CD4-positive, alpha-beta T cell treated with Interleukin-17A for 4 hours (primary cell): ENCODE measurements around the gene DMRTC2.

Experiments
- DNase-seq: peaks from one replicate; pipeline ENCODE4 v3.0.0-alpha.2; 2020; ENCODE audit warnings: mixed read lengths

DMRTC2 gene

DNA sequence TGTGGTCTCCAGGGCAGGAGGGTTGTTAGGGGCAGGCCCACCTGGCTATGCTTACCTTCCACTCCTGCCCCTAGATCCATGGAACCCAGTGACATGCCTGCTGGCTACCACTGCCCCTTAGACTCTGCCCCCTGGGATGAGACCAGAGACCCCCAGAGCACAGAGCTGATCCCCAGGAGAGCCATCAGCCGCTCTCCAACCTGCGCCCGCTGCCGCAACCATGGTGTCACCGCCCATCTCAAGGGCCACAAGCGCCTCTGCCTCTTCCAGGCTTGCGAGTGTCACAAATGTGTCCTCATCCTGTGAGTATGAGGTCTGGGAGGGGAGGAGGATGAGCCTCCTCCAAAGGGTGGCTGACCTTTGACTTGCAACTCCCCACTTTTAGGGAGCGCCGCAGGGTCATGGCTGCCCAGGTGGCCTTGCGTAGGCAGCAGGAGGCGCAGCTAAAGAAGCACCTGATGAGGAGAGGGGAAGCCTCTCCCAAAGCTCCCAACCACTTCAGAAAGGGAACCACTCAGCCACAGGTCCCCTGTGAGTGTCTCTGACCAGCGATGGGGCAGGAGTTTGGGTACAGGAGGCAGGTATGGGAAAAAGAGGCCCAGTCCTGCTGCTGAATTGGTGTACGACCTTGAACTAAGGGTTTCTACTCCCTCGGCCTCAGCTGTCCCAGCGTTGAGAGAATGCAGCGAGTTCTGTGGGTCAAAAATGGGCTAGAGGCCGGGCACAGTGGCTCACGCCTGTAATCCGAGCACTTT is 2.7 kb downstream of the DMRTC2 start:
- DNase-seq: no peak

DNA sequence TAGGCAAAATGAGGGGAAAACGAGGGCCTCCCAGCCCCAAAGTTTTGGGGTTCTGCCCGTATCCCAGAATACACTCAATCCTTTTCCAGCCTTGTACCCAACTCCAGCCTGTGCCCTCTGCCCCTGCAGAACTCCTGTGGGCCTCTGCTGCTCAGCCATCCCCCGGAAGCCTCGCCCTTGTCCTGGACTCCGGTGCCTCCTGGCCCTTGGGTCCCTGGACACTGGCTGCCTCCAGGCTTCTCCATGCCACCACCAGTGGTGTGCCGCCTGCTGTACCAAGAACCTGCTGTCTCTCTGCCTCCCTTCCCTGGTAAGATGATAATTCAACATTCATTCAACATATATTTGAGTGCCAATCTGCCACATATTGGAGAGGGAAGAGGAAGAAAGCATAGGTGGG is 3.8 kb downstream of the DMRTC2 start:
- no peak for DNase-seq

DNA sequence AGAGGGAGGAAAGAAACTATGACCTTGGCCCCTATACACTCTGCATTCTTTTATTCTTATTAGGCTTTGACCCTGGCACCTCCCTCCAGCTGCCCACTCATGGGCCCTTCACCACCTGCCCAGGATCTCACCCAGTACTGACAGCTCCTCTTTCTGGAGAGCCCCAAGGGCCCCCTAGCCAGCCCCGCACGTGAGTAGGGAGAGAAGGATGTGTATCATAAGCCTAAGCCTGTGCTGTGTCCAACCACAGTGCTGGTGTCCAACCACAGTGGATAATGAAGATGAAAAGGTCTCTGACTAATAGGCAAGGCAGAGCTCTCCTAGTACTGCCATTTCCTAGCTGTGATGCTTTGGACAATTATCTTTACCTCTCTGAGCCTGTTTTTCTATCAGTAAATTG is 4.2 kb downstream of the DMRTC2 start:
- DNase-seq: no peak

DNA sequence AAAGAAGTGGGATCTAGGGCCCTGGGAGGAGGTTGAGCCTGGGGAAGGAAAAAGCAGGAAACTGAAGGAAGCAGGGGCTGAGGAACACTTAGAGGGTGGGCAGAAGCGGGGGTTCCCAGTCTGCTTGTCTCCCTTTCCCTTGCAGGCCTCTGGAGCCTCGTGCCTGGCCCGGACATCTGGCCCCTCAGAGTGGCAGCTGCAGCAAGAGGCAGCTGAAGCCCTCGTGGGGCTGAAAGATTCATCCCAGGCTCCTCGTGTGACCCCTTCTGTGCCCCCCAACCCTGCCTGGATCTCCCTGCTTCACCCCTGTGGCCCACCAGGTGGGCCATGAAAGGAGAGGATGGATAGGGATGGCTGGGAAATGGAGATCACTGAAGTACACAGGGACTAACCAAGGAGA is 5.5 kb downstream of the DMRTC2 start:
- no peak for DNase-seq

DNA sequence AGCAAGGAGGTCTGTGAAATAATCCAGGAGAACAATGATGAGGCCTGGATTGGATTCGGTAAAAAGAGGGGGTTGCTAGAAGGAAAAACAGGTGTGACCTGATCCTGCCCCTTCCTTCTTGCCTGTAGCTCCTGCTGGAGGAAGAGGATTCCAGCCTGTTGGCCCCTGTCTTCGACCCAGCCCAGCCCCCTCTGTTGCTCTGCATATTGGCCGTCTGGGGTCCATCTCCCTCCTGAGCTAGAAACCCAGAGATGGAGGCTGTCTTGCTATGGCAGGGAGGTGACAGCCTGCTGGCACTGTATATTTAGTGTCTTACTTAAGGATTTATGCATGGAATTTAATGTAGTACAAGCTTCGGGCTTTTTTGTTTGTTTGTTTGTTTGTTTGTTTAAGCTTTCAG is 6.6 kb downstream of the DMRTC2 start:
- DNase-seq: no peak

DNA sequence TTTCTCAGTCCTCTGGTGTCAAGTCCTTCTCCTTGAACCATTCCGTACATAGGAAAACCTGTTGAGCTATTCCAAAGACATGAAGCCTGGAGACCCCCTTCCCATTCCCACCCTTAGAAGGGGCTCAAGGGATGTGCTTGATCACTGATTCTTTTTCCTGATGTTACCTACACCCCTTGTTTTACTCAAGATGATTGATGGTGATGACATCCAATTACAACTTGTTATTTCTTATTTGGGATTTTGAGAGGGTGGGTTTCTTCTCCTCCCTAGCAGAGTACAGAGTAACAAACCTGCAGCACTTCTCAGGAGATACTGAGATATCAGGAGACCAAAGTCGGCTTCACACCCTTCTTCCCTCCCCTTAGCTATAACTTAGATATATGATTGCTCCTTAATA is 8.5 kb downstream of the DMRTC2 start:
- DNase-seq: no peak

DNA sequence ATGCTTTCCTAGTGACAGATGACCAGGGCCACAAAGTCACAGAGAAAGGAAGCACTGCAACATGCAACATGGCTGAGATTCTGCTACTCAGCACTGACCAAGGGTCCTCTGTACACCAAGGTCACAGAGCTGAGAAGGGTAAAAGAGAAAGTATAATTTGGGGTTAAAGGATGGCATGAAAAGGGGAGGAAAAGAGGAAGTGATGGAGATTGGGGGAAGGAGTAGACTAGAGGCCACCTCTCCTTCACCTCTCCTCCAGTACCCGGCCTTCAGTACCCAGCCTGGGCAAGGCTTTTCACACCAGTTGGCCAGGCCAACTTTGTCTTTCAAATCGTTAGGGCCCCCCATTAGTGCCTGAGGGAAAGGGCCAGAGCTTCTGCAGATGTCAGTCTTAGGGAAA is 8.9 kb downstream of the DMRTC2 start:
- DNase-seq: no peak

DNA sequence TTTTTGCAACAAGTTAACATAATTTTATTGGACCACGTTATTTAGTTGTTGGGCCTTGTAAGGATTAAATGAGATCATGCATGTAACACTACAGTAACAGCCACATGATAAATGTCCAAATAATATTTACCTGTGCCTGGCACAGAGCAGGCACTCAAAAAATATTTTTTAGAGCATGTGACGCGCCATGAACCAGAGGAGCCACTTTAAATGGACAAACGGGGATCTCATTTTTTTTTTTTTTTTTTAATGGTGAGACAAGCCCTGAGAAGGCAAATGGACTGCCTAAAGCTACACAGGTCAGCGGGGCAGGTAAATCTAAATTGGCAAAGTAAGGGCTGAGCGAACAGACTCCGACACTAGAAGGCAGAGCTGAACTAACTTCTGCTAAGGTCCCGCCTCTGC is 14.4 kb downstream of the DMRTC2 start:
- DNase-seq: no peak

DNA sequence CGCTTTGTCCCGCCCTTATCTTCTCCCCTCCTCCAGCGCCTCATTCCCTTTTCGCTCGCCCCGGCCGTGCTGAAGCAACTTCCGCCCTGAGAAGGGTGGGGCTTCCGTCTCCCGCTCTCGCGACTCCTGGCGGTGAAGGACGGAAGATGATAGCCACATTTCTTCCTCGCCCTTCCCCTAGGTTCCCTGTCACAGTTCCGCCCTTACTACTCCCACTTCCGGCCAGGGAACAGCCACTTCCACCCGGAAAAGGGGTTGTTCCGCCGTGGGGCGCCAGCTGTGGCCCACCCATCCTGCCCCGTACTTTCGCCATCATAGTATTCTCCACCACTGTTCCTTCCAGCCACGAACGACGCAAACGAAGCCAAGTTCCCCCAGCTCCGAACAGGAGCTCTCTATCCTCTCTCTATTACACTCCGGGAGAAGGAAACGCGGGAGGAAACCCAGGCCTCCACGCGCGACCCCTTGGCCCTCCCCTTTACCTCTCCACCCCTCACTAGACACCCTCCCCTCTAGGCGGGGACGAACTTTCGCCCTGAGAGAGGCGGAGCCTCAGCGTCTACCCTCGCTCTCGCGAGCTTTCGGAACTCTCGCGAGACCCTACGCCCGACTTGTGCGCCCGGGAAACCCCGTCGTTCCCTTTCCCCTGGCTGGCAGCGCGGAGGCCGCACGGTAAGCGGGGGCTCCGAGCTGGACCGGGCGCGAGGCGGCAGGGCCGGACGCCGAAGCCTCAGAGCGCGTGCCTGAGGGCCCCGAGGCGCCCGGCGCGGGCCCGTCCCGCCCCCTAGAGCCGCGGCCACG is 15.0 kb downstream of the DMRTC2 start, which contains the start of gene RPS19:
RPS19 (plus strand) TSS at position 638 of the 801 bp plus-strand sequence. CDS start 520 bp downstream, outside the sequence.
- peak; percentile 99 for DNase-seq

DNA sequence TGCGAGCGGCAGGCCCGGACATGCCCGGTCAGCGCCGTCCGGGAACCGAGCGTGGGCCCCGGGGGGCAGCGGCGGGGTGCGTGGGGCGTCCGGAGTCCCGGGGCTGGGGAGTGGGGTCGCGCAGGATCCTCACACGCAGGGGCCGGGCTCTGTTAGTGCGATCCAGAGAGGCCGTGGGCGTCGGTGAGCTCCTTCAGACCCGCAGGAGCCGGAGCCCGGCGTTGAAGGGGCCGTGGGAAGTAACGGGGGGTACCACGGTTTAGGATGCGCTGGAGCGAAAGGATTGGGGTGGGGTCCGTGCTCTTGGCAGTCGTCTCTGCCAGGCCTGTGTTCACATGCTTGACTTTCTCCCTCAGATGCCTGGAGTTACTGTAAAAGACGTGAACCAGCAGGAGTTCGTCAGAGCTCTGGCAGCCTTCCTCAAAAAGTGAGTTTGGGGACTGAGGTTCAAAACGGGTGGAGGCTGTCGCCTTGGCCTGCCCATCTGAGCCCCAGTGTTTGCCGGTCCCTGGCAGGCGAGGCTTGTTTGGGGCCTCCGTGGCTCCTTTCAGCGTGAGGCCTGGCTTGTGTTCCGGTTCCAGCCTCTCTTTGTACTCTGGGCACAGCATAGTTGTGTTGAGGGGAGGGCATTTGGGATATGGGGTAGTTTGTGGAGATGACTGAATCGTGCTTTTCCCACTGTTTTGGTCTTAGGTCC is 15.7 kb downstream of the DMRTC2 start:
- DNase-seq: no peak

DNA sequence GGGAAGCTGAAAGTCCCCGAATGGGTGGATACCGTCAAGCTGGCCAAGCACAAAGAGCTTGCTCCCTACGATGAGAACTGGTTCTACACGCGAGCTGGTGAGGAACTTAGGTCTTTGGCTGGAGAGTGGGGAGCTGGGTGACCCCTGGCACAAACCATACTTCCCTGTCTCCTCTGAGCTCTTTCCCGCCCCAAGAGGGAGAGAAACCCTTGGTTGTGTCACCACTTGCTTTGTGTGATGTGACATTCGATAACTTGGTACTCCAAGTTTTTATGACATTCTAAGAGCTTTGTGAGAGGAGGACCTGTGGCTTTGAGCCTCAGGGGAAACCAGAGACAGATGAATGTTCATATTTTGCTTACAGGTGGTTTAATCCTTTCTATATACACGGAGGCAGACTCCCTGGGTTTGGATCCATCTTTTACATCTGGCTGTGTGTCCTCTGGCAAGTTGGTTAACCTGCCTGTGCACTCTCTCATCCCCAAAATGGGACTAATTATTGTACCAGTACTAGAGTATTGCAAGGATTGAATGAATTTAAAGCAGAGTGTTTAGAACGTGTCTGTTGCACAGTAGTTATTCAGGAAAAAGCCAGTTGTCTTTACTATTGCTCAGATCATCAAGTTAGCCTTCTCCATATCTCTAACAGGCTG is 16.4 kb downstream of the DMRTC2 start:
- no peak for DNase-seq

DNA sequence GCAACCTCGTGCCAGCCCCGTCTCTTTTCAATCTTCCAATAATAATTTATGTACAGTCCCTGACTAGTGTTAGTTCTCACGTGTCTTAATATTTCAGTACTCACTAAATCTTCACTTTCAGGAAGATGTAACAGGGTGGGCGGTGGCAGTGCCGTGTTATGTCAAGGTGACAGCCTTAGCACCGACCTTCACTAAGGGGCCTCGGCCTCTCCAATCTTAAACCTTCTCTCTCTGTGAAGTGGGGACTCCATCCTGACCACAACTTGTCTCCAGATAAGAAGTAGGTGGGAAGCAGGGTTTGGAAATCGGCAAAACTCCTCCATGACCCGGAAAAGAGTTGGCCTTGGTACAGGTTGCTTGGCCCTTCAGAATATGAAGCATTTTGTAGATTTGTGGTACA is 17.0 kb downstream of the DMRTC2 start:
- DNase-seq: no peak

DNA sequence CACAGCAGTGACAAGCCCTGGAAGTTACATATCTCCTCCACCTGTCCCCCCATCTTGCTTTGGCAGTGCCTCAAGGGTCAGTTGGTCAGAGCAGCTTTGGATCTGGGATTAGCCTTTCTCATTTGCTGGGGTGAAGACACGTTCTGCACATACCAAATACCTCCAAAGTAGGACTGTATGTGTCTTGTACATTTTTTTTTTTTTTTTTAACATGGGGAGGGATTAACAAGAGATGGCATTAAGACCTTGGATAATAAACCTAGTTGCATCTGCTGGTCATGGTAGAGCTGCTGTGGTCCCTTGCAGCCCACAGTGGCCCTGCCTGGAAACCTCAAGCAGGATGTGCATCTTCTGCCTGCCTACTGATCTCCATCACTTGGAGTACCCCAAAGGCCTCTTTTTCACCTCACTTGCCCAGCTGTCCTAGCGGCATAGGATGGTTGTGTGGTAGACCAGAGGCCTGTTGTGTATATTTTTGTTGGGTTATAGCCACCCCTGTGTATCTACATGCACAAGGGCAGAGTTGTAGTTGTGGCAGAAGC is 17.7 kb downstream of the DMRTC2 start:
- DNase-seq: no peak

DNA sequence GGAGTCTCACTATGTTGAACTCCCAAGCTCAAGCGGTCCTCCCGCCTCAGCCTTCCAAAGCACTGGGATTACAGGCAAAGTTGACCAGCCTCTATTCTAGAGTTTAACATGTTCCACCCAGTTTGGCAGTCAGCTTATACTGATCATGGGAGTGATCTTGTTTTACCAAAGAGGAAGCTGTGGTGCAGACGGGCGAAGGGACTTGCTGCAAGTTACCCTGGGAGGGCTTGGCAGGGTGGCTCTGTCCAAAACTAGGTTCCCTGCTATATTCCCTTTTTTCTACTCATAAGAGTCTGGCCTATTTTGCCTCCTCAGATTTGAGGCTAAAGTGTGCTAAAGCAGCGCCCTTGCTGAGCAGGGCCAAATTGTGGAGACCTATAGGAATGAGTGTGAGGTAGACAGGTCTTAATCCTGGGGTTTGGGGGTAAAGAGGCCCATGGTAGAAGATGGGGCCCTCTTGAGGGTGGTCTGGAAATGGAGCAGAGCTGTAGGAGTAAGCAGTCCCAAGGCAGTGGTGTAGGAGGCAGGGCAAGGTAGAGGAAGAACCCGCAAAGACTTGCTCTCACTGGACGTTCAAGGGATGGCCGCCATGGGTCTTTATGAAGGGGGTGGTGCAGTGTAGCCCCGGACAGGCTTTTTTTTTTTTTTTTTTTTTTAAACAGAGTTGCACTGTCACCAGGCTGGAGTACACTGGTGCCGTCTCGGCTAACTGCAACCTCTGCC is 18.5 kb downstream of the DMRTC2 start:
- DNase-seq: no peak

DNA sequence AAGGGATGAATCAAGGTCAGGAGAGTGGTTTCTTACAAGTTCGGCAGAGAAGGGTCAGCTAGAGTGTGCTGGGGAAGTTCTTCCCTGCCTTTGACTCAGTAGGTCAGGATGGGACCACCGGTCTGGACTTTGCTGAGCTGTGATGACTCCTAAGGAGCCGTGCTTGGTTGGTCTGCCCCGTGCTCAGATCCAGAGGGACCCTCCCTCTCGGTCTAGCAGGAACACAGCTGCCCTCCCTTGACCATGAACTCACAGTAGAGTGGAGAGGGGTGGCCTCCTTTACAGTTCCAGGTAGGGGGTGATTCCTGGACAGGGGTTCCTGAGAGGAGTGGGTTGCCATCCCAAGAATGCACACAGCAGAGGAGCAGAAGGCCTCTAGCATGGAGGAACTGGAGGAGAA is 19.5 kb downstream of the DMRTC2 start:
- no peak for DNase-seq

DNA sequence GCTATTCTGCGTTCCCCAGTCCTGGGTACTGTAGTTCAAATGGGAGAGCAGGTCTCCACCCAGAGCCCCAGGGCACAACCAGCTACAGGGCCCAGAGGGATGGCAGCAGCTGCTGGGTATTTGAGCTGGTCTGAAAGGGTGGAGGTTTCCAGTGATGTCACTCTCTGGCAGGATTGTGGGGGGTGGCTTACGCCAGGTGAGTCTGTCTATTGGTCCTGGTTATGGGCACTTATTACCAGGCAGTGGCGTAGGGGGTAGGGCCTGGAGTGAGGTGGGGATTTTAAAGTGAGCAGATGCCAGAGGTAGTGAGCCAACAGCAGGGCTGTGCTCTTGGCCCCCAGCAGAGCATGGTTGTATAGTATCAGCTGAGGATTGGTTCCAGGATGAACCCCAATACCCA is 21.4 kb downstream of the DMRTC2 start:
- DNase-seq: no peak

DNA sequence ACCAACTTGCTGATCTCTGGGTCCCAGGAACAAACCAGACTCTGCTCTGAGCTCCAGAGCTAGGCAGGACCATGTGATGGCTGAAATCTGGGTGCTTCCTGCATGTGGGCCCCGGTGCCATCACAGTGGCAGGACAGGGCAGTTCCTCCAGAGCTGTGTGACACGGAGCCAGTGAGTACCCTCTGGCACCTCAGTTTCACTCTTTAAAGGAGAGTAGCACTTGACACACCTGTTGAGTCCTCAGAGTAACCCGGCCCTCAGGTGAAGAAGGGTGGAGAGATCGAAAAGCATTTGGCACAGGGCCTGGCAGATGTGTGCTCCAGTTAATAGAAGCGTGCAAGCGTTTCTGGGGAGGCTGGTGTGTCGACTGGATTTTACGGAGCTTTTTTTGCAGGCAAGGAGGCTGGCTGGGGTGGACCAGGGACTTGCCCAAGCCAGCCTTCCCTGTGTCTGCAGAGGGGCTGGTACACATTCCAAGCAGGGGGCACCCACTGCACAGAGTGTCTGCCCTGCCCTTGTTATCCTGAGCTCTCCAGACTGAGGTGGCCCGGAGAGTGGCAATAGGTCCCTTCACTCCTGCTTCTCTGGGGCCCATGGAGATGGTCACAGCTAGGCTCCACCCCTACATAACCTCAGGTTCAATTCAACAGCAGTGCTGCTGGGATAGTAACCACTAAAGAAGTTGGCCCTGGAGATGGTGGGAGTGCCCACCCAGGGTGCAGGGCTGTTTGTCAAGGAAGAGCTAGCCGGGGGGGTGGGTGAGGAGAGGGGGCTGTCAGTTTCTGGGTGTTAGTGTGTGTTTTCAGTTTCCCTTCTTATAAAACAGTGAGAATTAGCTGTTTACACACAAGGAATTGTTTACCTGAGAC is 23.5 kb downstream of the DMRTC2 start:
- no peak for DNase-seq

DNA sequence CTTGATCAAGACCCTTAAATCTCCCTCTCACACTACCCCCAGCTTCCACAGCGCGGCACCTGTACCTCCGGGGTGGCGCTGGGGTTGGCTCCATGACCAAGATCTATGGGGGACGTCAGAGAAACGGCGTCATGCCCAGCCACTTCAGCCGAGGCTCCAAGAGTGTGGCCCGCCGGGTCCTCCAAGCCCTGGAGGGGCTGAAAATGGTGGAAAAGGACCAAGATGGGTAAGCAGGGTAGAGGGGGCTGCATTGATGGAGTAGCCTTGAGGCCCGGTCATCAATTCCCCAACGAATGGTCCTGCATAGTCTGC is 24.1 kb downstream of the DMRTC2 start:
- DNase-seq: no peak

DNA sequence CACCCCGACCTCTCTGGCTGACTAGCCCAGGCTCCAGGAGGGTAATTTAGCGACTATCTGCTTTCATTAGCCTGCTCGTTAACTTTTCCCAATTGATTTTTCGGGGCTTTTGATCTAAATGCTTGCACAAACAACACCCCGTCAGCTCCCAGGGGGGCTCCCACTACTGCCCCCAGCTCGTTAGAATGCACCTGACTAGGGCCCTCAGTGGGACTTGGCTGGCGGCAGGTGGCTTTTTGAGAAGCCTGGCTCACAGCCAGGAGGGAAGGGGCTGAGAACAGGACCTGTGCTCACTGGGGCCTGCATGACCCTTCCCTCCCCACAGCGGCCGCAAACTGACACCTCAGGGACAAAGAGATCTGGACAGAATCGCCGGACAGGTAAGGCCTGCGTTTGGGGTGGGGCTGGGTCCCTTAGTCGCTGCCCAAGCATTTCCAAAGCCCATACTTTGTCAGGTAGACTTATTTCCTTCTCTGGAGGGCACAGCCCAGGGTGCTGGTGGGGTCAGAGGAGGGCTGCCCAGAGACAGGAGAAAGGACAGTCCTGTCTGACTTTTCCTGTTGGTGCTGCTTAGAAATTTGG is 24.6 kb downstream of the DMRTC2 start:
- DNase-seq: no peak

DNA sequence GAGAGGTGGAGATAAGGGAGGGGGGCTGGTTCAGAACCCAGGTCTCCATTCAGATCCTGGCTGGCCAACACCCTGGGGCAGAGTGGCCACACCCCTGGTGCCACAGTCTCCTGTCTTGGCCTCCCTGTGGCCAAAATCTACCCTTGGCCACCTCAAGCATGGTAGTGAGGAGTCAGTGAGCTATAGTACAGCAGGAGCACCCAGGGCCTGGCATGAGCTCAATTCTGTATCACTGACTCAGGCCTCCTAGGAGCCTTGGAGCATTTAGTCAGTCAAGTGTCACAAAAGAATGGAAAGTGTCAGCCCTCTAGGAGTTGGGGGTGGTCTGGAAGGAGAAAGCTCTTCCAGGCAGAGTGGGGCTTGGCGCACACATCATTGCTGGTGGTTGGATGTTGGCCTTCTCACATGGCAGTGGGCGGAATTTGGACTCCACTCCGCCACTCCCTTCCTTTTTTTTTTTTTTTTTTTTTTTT is 25.6 kb downstream of the DMRTC2 start:
- no peak for DNase-seq
